GM12873 (cell line): Measurements from ENCODE around the gene TRMT61A.

ENCODE experiments used
- TF ChIP-seq, protein P1 (sequence below): IDR thresholded peaks from 2 replicates; pipeline ENCODE4 v1.5.1; 2012; ENCODE audit warnings: low read depth, mild to moderate bottlenecking, moderate library complexity, low read length, control low read depth; ENCODE audit not compliant: insufficient read depth; ENCODE audit errors: missing control alignments

The TRMT61A gene

DNA sequence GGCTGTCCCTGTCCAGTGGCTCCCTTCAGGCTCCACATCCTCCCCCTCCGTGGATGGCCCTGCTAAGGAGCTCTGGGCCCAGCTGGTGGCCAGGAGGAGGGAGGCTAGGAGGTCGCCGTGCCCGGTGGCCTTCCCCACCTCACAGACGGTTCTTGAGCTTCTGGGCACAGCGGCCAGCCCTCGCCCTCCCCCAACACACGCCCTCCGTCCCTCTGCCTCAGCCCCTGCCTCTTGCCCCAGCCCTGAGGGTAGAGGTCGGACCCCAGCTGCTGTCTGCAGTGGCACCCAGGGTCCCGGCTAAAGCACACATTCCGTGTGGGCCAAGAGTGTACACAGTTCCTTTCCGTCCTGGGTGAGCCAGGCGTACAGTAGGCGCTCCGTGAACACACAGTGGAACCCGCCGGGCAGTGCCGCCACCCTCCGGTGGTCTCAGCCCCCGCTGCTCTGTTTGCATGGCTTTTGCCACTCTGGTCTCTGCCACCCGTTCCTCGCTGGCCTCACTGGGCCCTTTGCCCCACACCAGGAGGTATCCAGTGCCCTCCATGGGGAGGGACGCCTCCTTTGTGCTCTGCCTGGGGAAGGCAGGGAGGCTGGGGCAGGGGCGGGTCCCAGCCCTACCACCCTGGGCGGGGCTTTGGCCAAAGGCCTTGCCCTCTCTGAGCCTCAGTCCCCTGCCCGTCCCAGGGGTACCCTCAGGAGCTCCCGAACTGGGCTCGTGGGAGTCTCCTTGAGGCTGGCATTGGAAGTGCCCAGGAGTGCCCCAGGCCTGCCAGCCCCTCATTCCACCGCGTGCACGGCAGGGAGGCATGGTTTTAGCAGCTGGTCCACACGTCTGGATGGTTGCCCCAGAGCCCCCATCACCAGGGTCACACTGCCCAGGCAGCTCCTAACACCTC is 13.0 kb downstream of the TRMT61A start:
- TF ChIP-seq, protein P1, sequence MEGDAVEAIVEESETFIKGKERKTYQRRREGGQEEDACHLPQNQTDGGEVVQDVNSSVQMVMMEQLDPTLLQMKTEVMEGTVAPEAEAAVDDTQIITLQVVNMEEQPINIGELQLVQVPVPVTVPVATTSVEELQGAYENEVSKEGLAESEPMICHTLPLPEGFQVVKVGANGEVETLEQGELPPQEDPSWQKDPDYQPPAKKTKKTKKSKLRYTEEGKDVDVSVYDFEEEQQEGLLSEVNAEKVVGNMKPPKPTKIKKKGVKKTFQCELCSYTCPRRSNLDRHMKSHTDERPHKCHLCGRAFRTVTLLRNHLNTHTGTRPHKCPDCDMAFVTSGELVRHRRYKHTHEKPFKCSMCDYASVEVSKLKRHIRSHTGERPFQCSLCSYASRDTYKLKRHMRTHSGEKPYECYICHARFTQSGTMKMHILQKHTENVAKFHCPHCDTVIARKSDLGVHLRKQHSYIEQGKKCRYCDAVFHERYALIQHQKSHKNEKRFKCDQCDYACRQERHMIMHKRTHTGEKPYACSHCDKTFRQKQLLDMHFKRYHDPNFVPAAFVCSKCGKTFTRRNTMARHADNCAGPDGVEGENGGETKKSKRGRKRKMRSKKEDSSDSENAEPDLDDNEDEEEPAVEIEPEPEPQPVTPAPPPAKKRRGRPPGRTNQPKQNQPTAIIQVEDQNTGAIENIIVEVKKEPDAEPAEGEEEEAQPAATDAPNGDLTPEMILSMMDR, result no peak

DNA sequence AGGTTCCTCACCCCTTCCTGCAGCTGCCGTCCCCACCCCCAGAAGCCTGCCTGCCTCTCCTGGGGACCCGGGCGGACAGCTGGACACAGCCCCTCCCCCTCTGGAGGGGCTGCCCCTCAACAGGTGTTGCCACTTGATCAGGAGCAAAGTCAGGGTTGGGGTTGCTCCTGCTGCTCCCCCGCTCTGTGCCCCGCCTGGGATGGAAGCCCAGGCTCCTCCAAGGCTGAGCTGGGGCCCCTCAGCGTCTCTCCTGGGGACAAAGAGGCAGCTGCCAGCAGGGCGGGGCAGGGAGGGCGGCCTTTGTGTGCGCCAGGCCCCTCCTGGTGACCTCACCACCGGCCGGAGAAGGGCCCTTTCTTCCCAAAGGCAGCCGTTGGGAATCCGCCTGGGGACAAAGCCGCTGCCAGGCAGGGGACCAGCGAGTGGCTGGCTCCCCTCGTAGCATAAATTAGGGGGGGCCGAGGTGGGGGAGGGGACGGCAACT is 13.7 kb downstream of the TRMT61A start:
- TF ChIP-seq, protein P1, result no peak

- TF ChIP-seq, protein P1, result no peak
Measured at GRCh38 chr14:103543140-103543539, 14.1 kb downstream of the TRMT61A start.

GRCh38 chr14:103543721-103544387 is 14.9 kb downstream of the TRMT61A start:
- TF ChIP-seq, protein P1, result no peak

- TF ChIP-seq, protein P1, result no peak
Measured at GRCh38 chr14:103544388-103545218, 15.6 kb downstream of the TRMT61A start.

DNA sequence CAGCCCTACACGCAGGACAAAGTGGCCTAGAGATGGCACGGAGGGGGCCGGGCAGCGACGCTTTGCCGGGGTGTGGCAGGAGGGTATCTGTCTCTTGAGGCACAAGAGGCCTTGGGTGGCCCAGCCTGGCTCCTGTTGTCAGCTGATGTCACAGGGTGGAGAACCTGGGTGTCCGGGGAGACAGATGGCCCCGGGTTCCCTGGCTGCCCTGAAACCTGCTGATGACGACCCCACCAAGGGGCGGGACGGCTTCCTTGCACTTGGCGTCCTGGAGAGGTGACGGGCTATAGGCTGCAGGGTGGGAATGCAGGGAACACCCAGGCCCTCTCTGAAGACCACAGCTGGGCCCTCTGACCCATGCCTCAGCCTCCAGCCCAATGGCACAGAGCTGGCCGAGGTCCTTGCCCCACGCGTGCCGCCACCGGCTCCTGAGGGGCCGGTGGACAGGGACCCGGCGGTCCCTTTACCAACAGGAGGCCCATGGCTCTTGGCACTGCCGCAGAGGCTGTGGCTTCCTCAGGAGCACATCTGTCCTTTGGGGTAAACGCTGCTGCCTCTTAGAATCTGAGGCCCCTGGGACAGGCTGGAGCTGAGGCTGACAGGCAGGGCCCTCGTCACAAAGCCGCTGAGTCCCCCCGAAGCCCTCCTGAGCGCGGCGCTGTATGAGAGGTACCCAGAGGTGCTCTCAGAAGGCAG is 16.4 kb downstream of the TRMT61A start:
- TF ChIP-seq, protein P1, result no peak
